Stimulated activated CD4-positive, alpha-beta T cell treated with anti-CD3 and anti-CD28 coated beads, Interleukin-2, amount 100 ng/mL, for 48 hours (primary cell): ENCODE measurements around the gene WBP1.
"Not testable (repeated sequence)": the region's sequence is repeated elsewhere in the genome, so short reads cannot be mapped to it uniquely, and the experiment has no call there.

ENCODE experiments used
- DNase-seq, 2 donors: peaks; one replicate each; pipeline ENCODE4 v3.0.0-alpha.2; 2020

The WBP1 gene

GRCh38 chr2:74454654-74455511 lies 3.4 kb upstream of the WBP1 start, which contains the start of gene INO80B:
INO80B (plus strand) TSS chr2:74455087; CDS start chr2:74455117, 30 bp downstream.
- DNase-seq, result peak; percentile 96 to 98

DNA sequence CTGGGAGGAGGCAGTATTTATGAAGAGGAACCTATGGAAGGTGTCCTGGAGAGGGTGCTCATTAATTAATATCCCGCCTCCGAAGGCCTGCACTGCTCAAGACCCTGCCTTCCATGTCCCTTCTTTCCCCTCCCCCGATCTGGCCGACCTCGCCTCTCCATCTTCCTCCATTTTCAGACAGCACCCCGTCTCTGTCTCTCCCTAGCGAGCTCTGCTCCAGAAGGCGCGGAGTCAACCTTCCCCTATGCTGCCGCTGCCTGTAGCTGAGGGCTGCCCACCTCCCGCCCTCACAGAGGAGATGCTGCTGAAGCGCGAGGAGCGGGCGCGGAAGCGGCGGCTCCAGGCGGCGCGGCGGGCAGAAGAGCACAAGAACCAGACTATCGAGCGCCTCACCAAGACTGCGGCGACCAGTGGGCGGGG lies 1.1 kb upstream of the WBP1 start:
- no peak for DNase-seq

GRCh38 chr2:74457549-74458131 lies 598 bp upstream of the WBP1 start:
- DNase-seq, result peak; percentile 63 to 68

DNA sequence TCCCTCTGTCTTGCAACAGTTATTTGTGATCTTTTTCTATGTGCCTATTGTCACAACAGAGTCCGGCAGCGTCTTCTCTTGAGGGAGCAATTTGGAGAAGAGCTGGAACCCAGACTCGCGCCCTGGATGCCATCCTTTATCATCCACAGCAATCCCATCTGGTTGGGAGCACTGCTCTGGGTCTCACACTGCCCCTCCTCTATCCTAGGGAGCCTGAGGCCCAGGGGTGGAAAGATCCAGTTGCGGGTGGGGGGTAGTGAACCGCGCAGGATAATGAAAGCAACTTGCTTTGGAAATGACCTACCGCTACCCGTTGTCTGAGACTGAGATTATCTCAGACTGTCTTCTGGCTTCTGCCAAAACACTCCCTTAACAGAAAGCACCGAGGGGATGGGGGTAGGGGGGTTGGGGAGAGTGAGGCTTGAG lies 713 bp downstream of the WBP1 start:
- DNase-seq, result no peak

DNA sequence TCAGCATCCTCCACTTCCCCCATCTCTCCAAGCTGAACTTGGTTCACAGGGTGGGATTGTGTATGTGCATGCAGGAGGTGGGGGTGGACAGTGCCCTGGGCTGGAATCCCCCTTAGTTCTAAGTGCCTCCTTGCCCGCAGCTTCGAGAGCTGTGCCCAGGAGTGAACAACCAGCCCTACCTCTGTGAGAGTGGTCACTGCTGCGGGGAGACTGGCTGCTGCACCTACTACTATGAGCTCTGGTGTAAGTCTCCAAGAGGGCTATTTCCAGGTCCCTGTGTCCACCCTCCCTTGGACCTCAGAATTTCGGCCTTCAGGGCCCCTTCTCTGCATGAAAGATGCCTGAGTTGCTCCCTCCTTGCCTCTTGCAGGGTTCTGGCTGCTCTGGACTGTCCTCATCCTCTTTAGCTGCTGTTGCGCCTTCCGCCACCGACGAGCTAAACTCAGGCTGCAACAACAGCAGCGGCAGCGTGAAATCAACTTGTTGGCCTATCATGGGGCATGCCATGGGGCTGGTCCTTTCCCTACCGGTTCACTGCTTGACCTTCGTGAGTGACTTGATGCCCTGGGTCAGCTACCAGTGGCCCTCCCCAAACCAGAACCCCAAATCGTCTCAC lies 1.4 kb downstream of the WBP1 start:
- DNase-seq, result not testable (repeated sequence)

GRCh38 chr2:74460187-74460586 lies 1.9 kb downstream of the WBP1 start:
- not testable (repeated sequence) for DNase-seq

- no peak for DNase-seq
Observed at GRCh38 chr2:74461187-74462053, 3.2 kb downstream of the WBP1 start.

- no peak for DNase-seq
Observed at GRCh38 chr2:74462054-74462785, 4.0 kb downstream of the WBP1 start.

GRCh38 chr2:74462786-74463105 lies 4.5 kb downstream of the WBP1 start:
- DNase-seq, result no peak

GRCh38 chr2:74464406-74464805 lies 6.2 kb downstream of the WBP1 start:
- DNase-seq, result no peak

DNA sequence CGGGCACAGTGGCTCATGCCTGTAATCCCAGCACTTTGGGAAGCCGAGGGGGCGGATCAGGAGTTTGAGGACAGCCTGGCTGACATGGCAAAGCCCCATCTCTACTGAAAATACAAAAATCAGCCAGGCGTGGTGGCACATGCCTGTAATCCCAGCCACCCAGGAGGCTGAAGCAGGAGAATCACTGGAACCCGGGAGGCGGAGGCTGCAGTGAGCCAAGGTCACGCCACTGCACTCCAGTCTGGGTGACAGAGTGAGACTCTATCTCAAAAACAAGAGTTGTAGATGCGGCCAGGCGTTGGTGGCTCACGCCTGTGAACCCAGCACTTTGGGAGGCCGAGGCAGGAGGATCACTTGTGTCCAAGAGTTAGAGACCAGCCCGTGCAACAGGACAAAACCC lies 12.5 kb downstream of the WBP1 start:
- DNase-seq, result not testable (repeated sequence)

GRCh38 chr2:74471332-74472065 lies 13.3 kb downstream of the WBP1 start:
- no peak for DNase-seq

GRCh38 chr2:74472086-74472944 lies 14.1 kb downstream of the WBP1 start, which contains the start of gene MRPL53:
MRPL53 (minus strand) TSS chr2:74472680; CDS start chr2:74472660, 20 bp downstream.
- DNase-seq, result peak; percentile 96 to 97

DNA sequence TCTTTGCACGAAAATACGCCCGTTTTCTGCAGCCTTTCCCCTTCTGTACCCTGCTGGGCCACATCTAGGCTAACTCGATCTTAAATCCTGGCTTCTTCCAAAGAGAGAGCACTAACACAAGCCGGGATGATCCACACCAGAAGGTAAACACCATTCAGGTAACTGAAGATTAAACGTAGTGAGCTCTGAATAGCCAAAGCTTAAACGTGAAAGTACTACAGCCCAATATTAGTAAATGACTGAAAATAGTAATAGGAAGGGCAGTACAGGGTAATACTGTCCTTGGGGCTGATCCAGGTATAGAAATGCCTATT lies 14.7 kb downstream of the WBP1 start:
- DNase-seq, result no peak

DNA sequence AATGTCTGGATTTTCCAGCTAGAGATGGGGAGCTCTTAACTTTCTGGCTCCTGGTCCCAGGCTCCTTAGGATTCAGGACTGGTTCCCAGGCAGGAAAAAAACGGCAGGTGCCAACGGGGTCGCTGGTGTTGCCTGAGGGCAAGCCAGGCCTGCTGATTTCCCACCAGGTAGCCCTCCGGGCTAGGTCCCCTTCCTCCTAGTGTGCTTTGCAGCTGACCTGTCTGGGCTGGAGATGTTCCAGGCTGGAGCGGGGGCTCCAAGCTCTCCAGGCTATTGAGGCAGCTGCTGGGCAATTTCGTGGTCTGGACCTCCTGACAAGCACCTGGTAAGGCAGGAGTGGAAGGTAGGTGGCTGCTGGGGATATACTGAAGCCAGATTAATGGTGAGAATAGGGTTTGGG lies 16.2 kb downstream of the WBP1 start:
- no peak for DNase-seq

- DNase-seq, result no peak
Observed at GRCh38 chr2:74474899-74475298, 16.7 kb downstream of the WBP1 start.

DNA sequence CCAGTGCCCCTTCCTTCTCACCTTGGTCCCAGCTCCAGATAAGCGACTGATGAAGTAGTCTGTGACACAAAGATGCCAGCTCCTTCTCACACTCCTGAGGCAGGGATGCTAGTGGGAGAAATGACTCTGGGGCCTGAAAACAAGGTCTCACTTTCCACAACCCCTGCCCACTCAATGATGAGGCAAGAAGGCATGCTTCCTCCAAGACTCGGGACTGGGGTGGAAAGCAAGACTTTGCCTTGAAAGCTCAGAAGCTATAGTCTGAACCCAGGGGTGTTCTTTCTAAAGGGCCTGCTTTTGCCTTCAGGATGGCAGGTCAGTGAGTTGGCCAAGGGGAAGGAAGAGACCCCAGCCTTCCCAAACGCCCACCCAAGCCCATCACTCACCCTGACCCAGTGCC lies 23.2 kb downstream of the WBP1 start:
- no peak for DNase-seq

DNA sequence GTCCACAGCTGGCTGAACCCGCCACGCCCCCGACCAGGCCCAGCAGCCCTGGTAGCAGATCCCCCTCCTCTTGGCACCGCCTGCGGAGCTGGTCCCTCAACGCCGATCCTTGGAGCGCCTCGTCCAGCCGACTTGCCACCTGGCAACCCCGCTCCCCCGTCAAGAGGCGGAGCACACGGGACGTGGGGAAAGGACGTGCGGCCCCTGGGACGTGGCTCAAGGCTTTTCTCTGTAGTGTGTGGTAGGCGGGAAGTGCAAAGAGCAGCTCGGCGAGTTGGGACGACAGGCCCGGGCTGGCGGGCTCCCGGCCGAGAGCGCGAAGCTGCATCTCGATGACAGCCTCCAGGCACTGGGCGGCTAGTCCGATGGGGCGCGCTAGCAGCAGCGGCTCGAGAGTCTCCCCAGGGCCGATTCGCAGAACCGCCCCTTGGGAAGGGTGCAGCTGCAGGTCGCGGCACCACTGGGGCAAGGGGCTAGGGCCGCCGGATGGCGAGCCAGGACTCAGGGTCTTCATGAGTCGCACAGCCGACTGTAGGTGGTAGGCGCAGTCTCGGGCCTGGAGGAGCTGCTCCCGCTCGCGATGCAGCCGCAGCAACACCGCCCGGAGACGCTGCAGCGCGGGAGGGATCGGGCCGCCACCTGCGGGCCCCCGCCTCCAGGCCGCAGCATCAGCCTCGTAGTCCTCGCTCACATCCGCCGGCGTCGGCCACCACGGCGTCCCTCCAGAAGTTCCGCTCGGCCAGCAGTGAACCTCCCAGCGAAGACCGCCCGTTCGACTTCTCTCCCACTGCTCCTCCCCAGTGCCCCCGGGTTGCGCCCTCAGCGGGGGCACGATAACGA lies 23.9 kb downstream of the WBP1 start:
- peak in 1 of 2 donors; percentile 50 for DNase-seq

DNA sequence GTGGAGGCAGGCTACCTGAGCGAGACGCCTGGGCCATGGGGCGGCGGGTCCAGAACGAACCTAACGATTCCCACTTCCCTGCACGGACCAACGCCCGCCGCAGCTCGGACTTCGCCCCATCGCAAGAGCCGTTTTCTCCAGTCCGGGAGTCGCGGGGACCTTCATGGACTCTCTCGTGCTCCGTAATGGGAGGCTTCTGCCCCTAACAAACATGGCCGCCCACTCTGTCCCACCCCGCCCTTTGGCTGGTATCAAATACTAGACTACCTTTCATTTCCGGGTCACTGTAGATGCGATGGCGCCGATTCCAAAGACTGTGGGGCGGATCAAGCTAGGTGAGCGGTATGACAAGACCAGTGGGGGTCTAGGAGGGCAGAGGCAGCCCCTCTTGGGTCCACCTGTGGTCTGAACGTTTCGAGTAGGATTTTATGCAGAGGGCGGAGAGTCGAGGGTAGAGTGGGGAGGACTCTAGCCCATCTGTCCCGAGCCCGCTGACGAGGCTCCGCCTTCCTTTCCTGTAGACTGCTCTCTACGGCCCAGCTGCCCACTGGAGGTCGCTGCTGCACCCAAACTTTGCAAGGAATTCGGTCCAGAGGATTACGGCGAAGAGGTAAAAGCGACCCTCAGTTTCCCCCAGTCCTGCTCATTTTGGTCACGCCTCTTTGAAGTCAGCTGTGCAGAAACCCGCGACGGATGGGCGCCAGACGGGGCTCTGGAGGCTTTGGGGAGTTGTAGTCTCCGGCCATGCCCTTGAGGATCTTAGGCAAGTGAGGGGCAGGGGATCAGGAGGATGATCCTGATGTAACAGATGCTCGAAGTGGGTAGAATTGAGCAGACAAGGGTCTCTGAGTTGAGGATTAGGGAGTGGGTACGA lies 24.8 kb downstream of the WBP1 start, which contains the start of the genes CCDC142 and TTC31:
TSS of gene CCDC142 (minus strand) at position 198 of the 874 bp plus-strand sequence. CDS start at position 37, 161 bp downstream.
TSS of gene TTC31 (plus strand) at position 281 of the 874 bp plus-strand sequence. CDS start at position 296, 15 bp downstream.
- peak; percentile 82 to 89 for DNase-seq
